EL (cell line): Measurements from ENCODE around the gene CBX5.
A peak's percentile ranks its signal among the peaks of the same experiment; 100 is the strongest.
"Not testable (repeated sequence)": the region's sequence is repeated elsewhere in the genome, so short reads cannot be mapped to it uniquely, and the experiment has no call there.

Source experiments
- DNase-seq: peaks from one replicate; pipeline ENCODE4 v3.0.0-alpha.2; 2016

Gene CBX5

GRCh38 chr12:54294152-54294952, 14.4 kb upstream of the CBX5 start:
- peak; percentile 39 for DNase-seq

DNA sequence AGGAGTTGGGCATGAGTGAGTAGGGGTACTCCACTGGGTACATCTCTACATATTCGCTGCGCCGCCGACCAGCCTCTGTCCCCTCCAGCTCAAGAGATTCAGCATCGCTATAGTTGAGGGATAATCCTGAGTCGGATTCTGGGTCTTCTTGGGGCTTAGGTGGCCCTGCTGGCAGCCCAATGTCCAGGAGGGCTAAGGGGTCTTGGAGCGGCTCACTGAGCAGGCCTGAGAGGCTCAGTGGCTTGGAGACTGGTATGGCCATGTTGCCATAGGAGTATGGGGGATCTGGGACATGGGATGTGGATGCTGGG, 13.0 kb upstream of the CBX5 start:
- DNase-seq: no peak

- DNase-seq: no peak
These were observed 12.4 kb upstream of the CBX5 start for GRCh38 chr12:54292083-54292930.

DNA sequence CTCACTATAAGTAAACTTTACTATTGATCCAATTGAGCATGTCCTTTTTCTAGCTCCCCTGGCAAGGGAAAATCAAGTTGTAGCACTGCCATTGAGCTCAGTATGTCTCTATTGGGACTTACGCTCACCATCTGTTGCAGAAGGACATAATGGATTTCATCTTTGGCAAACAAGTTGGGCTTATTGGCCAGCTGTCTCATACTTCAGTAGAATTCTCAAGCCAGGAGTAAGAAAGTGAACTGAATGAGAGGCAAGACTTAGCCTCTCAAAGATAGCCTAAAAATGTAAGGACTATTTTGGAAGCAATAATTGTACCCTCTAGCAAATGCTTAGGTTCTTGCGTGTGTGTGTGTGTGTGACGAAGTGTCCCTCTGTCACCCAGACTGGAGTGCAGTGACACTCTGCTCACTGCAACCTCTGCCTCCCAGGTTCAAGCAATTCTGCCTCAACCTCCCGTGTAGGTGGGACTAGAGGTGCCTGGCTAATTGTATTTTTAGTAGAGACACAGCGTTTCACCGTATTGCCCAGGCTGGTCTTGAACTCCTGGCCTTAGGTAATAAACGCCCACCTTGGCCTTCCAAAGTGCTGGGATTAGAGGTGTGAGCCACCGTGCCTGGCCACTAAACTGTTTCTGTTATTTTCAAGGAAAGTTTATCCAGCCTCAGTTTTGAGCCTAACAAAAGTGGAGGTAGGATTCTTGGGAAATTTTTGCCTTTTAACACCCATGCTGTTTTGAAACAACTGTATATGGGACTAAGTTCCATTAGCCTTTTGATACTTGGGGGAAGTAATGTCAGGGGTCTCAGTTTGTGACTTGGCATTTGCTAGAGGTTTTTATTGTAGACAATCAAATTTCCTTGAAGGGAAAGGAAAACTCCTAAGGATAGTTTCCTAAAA, 7.6 kb upstream of the CBX5 start:
- peak; percentile 29 for DNase-seq

DNA sequence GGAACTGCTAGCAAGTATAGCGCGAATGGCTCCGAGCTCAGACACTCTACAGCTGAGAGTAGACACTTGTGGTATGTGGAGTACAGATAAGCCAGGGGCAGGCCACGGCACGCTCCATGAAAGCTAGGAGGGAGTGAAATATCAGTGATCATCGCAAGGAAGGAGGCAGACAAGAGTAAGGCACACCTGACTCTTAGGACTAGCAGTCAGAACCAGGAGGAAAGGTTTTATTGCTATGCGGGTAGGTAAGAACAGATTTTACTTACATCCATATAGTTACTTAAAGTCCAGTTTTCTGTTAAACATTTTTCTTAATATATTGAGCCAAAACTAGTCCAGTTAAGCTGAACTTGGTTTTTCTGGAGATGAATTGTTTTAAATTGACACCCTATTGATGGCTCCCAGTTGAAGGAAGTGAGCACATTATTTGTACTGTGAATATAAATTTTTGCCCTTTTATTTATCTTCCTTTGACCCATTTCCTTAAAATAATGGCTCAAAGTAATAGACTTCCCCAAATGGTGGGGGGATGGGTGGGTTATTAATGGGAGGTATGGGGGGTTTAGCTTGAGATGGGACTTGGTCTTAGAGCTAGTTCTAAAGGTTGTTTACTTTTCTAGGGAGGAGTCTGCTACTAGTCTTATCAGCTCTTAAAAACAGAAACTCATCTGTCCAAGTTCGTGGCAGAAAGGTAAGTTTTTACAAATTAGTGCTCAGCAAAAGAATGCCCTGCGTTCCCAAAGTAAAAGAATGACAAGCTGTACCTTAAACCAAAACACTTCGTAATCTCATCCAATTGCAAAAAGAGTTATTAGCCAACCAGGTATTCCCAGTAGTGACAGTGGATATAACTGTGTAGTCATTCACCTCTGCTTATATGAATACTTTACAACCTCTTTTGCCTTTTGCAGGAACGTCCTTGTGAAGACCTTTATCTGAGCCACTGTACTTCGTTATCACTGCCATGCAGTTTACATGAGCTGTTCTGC, 6.4 kb upstream of the CBX5 start:
- no peak for DNase-seq

DNA sequence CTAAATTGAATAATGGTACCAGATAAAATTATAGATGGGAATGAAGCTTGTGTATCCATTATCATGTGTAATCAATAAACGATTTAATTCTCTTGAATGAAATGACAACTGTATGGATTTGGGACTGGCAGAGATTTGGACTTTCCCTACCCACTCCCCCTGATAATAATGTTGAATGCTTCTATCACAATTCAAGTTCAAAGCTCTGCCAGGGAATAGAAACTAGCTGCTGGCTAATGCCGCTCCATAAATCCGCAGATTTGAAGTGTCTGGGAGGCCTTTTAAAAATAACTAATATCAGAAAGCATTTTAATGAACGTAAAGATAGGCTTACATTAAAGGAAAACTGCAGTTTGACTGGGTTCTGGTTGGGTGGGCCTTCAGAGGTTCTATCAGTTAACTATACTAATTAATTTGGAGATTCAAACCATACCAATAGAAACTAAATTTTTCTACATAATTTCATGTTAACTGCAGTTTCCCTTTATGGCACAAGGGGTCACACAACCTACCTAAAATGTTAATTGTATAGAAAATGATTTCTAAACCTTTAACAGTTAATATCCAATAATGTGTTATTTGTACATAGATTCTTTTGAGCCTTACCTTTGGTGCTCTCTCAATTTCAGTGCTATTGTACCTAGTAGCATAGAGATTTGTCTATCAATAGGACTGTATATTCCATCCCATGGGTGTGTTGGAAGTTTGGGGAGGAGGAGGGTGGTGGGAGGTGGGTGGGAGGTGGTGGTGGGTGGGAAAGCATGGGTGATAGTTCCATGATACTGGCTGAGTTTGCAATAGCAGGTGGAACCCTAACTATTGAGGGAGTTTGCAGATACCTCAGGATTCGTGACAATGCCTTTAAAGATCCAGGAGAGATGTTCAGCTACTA, 5.5 kb upstream of the CBX5 start:
- no peak for DNase-seq

GRCh38 chr12:54284070-54284780, 4.3 kb upstream of the CBX5 start:
- DNase-seq: not testable (repeated sequence)

DNA sequence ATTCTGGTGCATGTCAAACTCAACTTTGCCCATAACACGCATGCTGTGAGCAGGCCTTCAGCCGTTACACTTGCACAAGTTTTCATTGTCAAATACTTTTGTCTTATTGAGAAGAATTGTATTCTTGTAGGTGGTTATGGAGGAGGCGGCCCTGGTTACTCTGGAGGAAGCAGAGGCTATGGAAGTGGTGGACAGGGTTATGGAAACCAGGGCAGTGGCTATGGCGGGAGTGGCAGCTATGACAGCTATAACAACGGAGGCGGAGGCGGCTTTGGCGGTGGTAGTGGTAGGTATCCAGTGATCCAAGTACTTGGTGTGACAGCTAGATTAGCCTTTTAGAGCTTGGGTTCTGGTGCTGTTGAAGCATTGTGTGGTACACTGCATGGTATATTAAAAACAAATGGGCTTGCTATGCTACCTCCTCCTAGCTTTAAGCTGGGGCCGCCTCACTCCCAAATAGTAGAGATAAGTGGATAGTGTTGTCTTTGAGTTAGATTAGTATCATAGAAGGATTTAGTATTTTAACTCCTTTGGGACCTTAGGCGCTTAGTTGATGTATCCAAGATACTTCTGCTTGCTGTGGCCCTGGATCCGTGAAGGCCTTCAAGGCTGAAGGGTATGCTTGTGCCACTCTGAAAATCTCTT, 3.1 kb upstream of the CBX5 start:
- no peak for DNase-seq

GRCh38 chr12:54281694-54282093, 1.8 kb upstream of the CBX5 start:
- not testable (repeated sequence) for DNase-seq

DNA sequence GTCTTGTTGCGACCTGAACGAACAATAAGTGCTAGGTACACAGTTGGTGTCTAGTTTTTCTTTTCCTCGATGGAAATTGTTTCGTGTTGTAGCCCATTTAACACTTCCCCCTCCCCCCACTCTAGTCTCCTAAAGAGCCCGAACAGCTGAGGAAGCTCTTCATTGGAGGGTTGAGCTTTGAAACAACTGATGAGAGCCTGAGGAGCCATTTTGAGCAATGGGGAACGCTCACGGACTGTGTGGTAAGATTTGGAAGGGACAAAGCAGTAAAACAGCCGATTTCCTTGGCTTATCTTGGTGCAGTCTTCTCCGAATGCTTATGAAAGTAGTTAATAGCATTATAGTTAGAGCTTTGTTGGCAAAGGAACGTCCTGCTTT, 1.3 kb upstream of the CBX5 start:
- not testable (repeated sequence) for DNase-seq

DNA sequence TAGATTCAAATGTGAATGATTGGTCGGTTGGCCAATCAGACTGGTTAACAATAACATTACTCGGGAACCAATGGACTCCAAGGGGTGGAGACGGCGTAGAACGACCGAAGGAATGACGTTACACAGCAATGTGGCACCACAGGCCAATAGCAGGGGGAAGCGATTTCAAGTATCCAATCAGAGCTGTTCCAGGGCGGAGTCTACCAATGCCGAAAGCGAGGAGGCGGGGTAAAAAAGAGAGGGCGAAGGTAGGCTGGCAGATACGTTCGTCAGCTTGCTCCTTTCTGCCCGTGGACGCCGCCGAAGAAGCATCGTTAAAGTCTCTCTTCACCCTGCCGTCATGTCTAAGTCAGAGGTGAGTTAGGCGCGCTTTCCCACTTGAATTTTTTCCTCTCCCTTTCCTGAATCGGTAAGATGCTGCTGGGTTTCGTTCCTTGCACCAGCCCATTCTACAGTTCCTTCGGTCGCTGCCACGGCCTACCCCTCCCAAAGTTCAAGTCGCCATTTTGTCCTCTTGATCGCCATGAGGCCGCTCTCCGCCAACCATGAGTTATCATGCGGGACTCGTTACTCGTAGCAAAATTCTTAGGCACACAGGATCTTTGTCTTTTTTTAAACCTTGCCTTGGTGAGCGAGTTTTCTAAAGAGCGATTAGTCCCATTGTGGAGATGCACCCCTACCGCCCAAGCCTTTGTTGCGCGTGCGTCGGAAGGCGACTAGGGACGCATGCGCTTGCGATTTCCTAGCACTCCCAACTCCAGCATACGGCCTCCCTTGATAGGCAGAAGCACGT, 742 bp upstream of the CBX5 start, which contains the start of gene HNRNPA1:
Gene HNRNPA1 (plus strand): TSS at position 259 of the 793 bp plus-strand sequence. CDS start 82 bp downstream, at position 341.
- DNase-seq: peak; percentile 100

DNA sequence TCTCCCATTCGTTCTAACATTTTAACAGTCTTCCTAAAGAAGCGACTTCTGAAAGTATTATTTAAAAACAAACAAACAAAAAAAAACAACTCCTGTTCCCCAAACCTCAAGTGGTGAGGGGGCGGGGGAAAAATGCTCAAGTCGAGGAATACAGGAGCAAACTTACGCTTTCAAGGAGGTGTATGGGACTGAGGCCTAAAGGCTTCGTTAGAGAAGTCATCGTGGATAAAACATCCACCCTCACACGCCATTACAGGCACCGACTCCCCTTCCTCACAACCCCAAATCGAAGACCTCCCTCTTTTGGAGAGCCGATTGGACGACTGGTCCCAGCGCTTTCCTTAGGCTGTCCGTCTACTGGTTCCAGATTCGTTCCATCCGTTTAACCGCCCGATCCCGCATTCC, 693 bp downstream of the CBX5 start:
- no peak for DNase-seq

GRCh38 chr12:54277823-54278276, 2.1 kb downstream of the CBX5 start:
- DNase-seq: peak; percentile 78

GRCh38 chr12:54276368-54276767, 3.6 kb downstream of the CBX5 start:
- DNase-seq: no peak

- no peak for DNase-seq
These were observed 5.9 kb downstream of the CBX5 start for GRCh38 chr12:54273981-54274380.

DNA sequence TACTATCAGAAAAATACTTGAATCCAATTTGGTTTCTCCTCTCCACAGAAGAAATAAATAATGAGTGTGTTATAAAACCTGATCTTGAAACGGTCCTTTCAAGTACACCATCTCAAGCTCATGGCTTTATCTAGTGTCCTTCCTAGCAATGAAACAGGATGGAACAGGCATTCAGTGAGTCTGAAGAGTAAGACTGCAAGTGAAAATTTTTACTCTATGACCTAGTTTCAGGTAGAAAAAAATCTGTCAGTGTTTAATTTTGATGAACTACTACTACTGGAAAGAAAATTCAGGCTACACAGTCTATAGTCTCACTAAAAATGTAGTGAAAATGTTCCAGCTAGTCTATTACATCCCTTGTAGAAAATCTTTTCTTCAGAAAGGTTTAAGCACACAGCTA, 7.7 kb downstream of the CBX5 start:
- DNase-seq: no peak

DNA sequence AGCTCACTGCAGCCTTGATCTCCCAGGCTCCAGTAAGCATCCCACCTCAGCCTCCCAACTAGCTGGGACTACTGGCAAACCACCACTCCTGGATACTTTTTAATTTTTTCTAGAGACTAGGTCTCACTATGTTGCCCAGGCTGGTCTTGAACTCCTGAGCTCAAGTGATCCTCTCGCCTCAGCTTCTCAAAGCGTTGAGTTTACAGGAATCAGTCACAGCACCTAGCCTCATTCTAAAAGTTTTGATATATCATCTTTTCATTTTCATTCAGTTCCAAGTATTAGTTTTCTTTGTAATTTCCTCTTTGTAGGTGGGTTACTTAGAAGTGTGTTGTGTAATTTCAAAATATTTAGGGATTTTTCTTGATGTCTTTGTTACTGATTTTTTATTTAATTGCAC, 9.6 kb downstream of the CBX5 start:
- no peak for DNase-seq

DNA sequence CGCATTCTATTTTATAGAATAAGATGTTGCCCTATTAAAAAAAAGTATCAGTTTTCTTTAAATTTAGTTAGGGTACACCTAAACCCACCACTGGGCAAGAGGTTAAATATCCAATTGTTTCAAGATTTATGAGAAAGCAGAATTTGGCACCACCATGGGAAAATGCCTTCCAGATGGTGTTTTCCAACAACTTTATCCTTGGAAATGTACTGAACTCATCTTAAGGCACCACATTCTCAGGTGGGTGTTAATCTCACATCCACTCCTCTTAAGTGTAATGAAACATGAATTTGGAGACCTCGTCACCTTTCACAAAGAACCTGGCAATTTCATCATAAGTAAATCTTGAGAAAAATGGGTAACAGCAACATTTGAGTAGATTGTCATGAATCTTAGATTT, 13.1 kb downstream of the CBX5 start:
- DNase-seq: no peak

DNA sequence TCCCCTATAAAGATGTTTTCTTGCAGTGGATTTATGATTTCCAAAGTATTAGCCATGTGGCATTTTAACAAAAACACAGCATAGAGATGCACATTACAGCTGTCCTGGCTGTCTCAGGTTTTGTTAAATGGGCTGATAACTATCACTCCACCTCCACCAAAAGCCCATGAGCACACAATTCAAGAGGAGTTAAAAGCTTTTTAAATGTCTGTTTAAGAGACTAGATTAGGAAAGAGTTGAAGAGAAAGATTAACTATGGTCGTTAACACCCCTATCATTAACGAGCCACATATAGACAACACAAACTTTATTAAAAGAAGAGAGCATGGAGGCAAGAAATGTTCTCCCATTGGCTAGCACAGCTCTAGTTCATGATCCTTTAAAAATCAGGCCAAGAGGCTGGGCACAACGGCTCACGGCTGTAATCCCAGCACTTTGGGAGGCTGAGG, 14.5 kb downstream of the CBX5 start:
- no peak for DNase-seq
